Caco-2 (cell line): ENCODE data around the gene CNTNAP4. TPM values are rescaled to one million over a fixed set of nuclear protein-coding genes. Genes with fewer than 3 reads are reported as not detected.

Experiments used
- BruUV-seq: library from RNA; stranded (reverse); fragments of 400-500 nt; replicated peaks from 2 replicates; lab custom pipeline; 2021; lab: Mats Ljungman, UMichigan
- CTCF ChIA-PET: fragments of 300-600 bp; sonication (Branson Sonifier 250); formaldehyde crosslinking; loops from one replicate; lab custom pipeline; 2022; ENCODE audit warnings: antibody characterized with exemption; lab: Charles Lee
- POLR2A ChIA-PET: fragments of 300-600 bp; sonication (Branson Sonifier 250); formaldehyde crosslinking; loops from one replicate; lab custom pipeline; 2022; ENCODE audit warnings: antibody characterized with exemption; lab: Charles Lee
- DNase-seq, 2 experiments: peaks; one replicate each; pipeline versions ENCODE4 v3.0.0 to v3.0.0-alpha.2; 2020 to 2022
- H3K27me3 ChIP-seq: replicated peaks from 2 replicates; pipeline ENCODE4 v1.6.0; 2011; ENCODE audit warnings: low read length; ENCODE audit not compliant: control insufficient read depth, insufficient read depth
- H3K36me3 ChIP-seq: 2 replicates; pipeline ENCODE4 v1.5.1; 2011; ENCODE audit warnings: low read length; ENCODE audit not compliant: control insufficient read depth, insufficient read depth
- H3K4me1 ChIP-seq: fragments of 250-450 bp; sonication (Bioruptor Pico); 2 replicates; pipeline ENCODE4 v1.5.1; 2020; ENCODE audit warnings: mild to moderate bottlenecking
- H3K4me3 ChIP-seq: 2 replicates; pipeline ENCODE4 v1.5.1; 2011; ENCODE audit warnings: low read depth, mild to moderate bottlenecking, control low read depth, low read length
- H3K9me3 ChIP-seq: fragments of 250-450 bp; sonication (Bioruptor Pico); 2 replicates; pipeline ENCODE4 v1.5.1; 2020; ENCODE audit warnings: mild to moderate bottlenecking, moderate library complexity
- H3K27ac Mint-ChIP-seq: one replicate; pipeline ENCODE4 v1.8.0; 2022; ENCODE audit warnings: mixed read lengths; ENCODE audit not compliant: unreplicated experiment
- H3K27me3 Mint-ChIP-seq: one replicate; pipeline ENCODE4 v1.8.0; 2022; ENCODE audit warnings: mixed read lengths; ENCODE audit not compliant: insufficient read depth, unreplicated experiment
- H3K36me3 Mint-ChIP-seq: one replicate; pipeline ENCODE4 v1.8.0; 2022; ENCODE audit warnings: mild to moderate bottlenecking, mixed read lengths; ENCODE audit not compliant: insufficient read depth, unreplicated experiment
- H3K4me1 Mint-ChIP-seq: one replicate; pipeline ENCODE4 v1.8.0; 2022; ENCODE audit warnings: low read depth, mixed read lengths; ENCODE audit not compliant: unreplicated experiment
- H3K4me3 Mint-ChIP-seq: one replicate; pipeline ENCODE4 v1.8.0; 2022; ENCODE audit warnings: mild to moderate bottlenecking, moderate library complexity, mixed read lengths; ENCODE audit not compliant: unreplicated experiment
- H3K9me3 Mint-ChIP-seq: one replicate; pipeline ENCODE4 v1.8.0; 2022; ENCODE audit warnings: mixed read lengths; ENCODE audit not compliant: unreplicated experiment
- intact Hi-C: fragments of 100-400 bp; cut with micrococcal nuclease; formaldehyde crosslinking; loops from one replicate; pipeline ENCODE4 v1.10.0; 2022; ENCODE audit not compliant: unreplicated experiment
- total RNA-seq: library from RNA; stranded (reverse); gene quantifications from 2 replicates; pipeline ENCODE4 v1.2.3, GENCODE V29; 2022
- TF ChIP-seq, protein P1 (sequence below), 2 experiments: fragments of 200-600 bp in 1 of 2; IDR thresholded peaks; 1 replicate in 1 of 2; 2 replicates in 1 of 2; pipeline versions ENCODE4 v1.5.1 to v1.8.0; 2011 to 2022; ENCODE audit warnings: antibody characterized with exemption in 1 of 2, control low read depth in 1 of 2, inconsistent platforms in 1 of 2, low read depth in 1 of 2, low read length in 1 of 2, mild to moderate bottlenecking in 1 of 2, moderate library complexity in 1 of 2; ENCODE audit not compliant: insufficient read depth in 1 of 2, severe bottlenecking in 1 of 2, unreplicated experiment in 1 of 2

The CNTNAP4 gene
- total RNA-seq, 1 experiment from 2014 or later: not detected

GRCh38 chr16:76607317-76607716 is 330.1 kb downstream of the CNTNAP4 start:
- BruUV-seq: no TSS peak
- no peak overlapping the region for H3K27ac Mint-ChIP-seq
- H3K36me3 Mint-ChIP-seq: no peaks in the 10 kb centered on the region
- H3K27me3 Mint-ChIP-seq: no peaks in the 10 kb centered on the region
- no peak overlapping the region for H3K4me3 Mint-ChIP-seq
- H3K9me3 Mint-ChIP-seq: no peaks in the 10 kb centered on the region
- Histone ChIP-seq H3K9me3 (no peaks in the 10 kb centered on the region), H3K27me3 (no peaks in the 10 kb centered on the region), H3K4me3 (no peak overlapping the region), H3K36me3 (no peaks in the 10 kb centered on the region), H3K4me1 (no peaks in the 10 kb centered on the region)
- ChIA-PET POLR2A (no interaction called here), CTCF (interaction anchor here (0.7 kb wide), 1 partner anchor 10 kb away, joined by 4 read pairs; no protein-coding TSS in a partner anchor)
- intact Hi-C loops: no loop called here
- DNase-seq: no peak
- TF ChIP-seq, protein P1, sequence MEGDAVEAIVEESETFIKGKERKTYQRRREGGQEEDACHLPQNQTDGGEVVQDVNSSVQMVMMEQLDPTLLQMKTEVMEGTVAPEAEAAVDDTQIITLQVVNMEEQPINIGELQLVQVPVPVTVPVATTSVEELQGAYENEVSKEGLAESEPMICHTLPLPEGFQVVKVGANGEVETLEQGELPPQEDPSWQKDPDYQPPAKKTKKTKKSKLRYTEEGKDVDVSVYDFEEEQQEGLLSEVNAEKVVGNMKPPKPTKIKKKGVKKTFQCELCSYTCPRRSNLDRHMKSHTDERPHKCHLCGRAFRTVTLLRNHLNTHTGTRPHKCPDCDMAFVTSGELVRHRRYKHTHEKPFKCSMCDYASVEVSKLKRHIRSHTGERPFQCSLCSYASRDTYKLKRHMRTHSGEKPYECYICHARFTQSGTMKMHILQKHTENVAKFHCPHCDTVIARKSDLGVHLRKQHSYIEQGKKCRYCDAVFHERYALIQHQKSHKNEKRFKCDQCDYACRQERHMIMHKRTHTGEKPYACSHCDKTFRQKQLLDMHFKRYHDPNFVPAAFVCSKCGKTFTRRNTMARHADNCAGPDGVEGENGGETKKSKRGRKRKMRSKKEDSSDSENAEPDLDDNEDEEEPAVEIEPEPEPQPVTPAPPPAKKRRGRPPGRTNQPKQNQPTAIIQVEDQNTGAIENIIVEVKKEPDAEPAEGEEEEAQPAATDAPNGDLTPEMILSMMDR (IDR thresholded peaks at IDR 0.05; ENCODE audit: insufficient read depth in 1 of 2, low read depth in 1 of 2, low read length in 1 of 2, severe bottlenecking in 1 of 2, unreplicated experiment in 1 of 2): no peak
- H3K4me1 Mint-ChIP-seq: no peaks in the 10 kb centered on the region
